Posterior vena cava (tissue), 2 donors: ENCODE results near the gene NLRP13. TPM values are rescaled to one million over a fixed set of nuclear protein-coding genes. Genes with fewer than 3 reads are reported as not detected.
"Not testable (repeated sequence)": the region's sequence is repeated elsewhere in the genome, so short reads cannot be mapped to it uniquely, and the experiment has no call there.

Source experiments
- DNase-seq: peaks from one replicate; pipeline ENCODE4 v3.0.0-alpha.2; 2020; ENCODE audit warnings: low spot score
- intact Hi-C, 2 donors: fragments of 100-400 bp; cut with DNase I; formaldehyde crosslinking; loops; one replicate each; pipeline versions ENCODE4 v1.14.1 to v1.14.2; 2022 to 2023
- long read RNA-seq, 2 donors: library from polyadenylated mRNA; unstranded; transcript quantifications; one replicate each; pipeline ENCODE4 v2.0.0, GENCODE V29; 2020 to 2021
- total RNA-seq, 2 donors: library from RNA; stranded (reverse); fragmentation: NEBNext Ultra II Directional; extraction: Animal tissue kit (Norgen Biotek cat#: 25700); gene quantifications; one replicate each; pipeline ENCODE4 v1.2.1, GENCODE V29; 2021
- donor health status: DM: yes; HTN: yes; CAD: no.
- donor health status: DM: yes; HTN: yes; CAD: no.

The NLRP13 gene, protein sequence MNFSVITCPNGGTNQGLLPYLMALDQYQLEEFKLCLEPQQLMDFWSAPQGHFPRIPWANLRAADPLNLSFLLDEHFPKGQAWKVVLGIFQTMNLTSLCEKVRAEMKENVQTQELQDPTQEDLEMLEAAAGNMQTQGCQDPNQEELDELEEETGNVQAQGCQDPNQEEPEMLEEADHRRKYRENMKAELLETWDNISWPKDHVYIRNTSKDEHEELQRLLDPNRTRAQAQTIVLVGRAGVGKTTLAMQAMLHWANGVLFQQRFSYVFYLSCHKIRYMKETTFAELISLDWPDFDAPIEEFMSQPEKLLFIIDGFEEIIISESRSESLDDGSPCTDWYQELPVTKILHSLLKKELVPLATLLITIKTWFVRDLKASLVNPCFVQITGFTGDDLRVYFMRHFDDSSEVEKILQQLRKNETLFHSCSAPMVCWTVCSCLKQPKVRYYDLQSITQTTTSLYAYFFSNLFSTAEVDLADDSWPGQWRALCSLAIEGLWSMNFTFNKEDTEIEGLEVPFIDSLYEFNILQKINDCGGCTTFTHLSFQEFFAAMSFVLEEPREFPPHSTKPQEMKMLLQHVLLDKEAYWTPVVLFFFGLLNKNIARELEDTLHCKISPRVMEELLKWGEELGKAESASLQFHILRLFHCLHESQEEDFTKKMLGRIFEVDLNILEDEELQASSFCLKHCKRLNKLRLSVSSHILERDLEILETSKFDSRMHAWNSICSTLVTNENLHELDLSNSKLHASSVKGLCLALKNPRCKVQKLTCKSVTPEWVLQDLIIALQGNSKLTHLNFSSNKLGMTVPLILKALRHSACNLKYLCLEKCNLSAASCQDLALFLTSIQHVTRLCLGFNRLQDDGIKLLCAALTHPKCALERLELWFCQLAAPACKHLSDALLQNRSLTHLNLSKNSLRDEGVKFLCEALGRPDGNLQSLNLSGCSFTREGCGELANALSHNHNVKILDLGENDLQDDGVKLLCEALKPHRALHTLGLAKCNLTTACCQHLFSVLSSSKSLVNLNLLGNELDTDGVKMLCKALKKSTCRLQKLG
- not detected for total RNA-seq
- long read RNA-seq, donor 1: 0 reads
- long read RNA-seq, donor 2: 0 reads

GRCh38 chr19:55931936-55932386 is at the start of gene NLRP13:
NLRP13 (minus strand) TSS chr19:55932336; CDS start chr19:55932311, 25 bp downstream.
- intact Hi-C loops: no loop called here
- no peak for DNase-seq

DNA sequence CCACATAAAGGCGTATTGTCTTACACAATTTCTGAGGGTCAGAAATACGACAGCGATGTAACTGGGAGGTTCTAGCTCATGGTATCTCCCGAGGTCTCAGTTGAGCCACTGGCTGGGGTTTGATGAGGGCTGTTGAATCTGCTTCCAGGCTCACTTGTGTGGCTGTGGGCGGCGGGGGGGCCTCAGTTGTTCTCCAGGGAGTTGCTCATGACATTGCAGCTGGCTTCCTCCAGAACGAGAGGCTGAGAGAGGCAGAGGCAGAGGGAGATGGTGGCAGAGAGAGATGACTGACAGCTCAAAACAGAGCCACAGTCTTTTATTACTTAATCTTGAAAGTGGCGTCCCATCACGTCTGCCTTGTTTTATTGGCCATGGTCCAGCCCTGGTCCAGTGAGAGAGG is 48.3 kb upstream of the NLRP13 start:
- intact Hi-C loops: no loop called here
- DNase-seq: no peak

GRCh38 chr19:55973982-55974381 is 41.8 kb upstream of the NLRP13 start:
- intact Hi-C loops: no loop called here
- DNase-seq: no peak

- intact Hi-C loops: no loop called here
- no peak for DNase-seq
Observed at GRCh38 chr19:55962186-55962585, 30.1 kb upstream of the NLRP13 start.

GRCh38 chr19:55959996-55960675 is 28.0 kb upstream of the NLRP13 start:
- no peak for DNase-seq
- intact Hi-C loops: no loop called here

- intact Hi-C loops: no loop called here
- no peak for DNase-seq
Observed at GRCh38 chr19:55958356-55958755, 26.2 kb upstream of the NLRP13 start.

- no peak for DNase-seq
- intact Hi-C loops: no loop called here
Observed at GRCh38 chr19:55956431-55956830, 24.3 kb upstream of the NLRP13 start.

DNA sequence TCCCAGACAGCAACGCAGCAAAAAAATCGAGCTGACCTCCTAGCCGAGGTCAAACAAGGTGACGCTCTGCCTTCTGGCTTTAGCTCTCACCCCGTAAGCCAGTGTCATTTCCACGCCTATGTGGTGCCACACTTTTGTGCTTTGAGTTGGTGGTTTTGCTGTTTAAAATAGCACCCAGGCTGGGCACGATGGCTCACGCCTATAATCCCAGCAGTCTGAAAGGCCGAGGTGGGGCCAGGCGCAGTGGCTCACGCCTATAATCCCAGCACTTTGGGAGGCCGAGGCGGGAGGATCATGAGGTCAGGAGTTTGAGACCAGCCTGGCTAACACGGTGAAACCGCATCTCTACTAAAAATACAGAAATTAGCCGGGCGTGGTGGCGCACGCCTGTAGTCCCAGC is 18.4 kb upstream of the NLRP13 start:
- DNase-seq, intact Hi-C loops: not testable (repeated sequence)

DNA sequence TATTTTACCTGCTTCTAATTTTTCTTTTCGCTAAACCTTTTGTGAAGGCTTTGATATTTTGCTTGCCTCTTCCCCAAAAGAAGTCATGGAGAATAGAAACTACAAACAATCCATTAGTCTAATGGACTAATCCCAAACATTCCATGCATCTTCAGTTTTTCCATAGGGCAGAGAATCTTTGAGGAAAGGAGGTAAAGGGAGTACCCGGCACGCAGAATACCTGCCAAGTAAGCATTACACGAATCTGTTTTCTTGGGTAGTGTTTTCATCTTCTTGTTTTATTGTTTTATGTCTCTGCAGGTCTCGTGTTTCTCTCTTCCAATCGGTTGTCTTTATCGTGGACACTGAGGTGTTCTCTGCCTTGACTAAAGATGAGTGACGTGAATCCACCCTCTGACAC is 15.4 kb upstream of the NLRP13 start, which contains the start of gene NLRP8:
Gene NLRP8 (plus strand): TSS at position 301 of the 400 bp plus-strand sequence.
- intact Hi-C loops: no loop called here
- no peak for DNase-seq

GRCh38 chr19:55940306-55940705 is 8.2 kb upstream of the NLRP13 start:
- intact Hi-C loops: no loop called here
- no peak for DNase-seq

DNA sequence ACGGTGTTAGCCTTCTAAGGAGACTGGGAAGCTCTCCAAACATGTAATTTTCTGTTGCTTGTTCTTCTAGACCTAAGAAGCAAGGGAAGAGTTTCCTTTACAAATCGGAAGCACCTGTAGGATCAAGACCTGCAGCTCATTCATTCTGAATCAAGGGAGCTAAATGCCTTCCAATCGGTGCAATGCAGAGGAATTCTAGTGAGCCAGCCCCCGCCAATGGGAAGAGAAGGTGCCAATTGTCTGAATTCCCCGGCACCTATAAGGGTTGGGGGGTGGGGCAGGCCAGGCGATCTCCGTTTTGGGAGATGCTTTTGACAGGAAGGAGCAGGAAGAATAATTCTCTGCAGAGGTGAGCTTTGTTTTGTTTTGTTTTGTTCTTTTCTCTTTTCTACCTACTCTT is 7.1 kb upstream of the NLRP13 start:
- DNase-seq: no peak
- intact Hi-C loops: no loop called here

- DNase-seq: no peak
- intact Hi-C loops: no loop called here
Observed at GRCh38 chr19:55935206-55935605, 3.1 kb upstream of the NLRP13 start.

- DNase-seq: no peak
- intact Hi-C loops: no loop called here
Observed at GRCh38 chr19:55930996-55931515, 1.1 kb downstream of the NLRP13 start.

DNA sequence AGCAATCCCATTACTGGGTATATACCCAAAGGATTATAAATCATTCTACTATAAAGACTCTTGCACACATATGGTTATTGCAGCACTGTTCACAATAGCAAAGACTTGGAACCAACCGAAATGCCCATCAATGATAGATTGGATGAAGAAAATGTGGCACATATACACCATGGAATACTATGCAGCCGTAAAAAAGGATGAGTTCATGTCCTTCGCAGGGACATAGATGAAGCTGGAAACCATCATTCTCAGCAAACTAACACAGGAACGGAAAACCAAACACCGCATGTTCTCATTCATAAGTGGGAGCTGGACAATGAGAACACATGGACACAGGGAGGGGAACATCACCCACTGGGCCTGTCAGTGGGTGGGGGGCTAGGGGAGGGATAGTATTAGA is 2.9 kb downstream of the NLRP13 start:
- intact Hi-C loops, DNase-seq: not testable (repeated sequence)

GRCh38 chr19:55927991-55928390 is 4.1 kb downstream of the NLRP13 start:
- intact Hi-C loops: no loop called here
- DNase-seq: no peak

GRCh38 chr19:55923556-55923955 is 8.6 kb downstream of the NLRP13 start:
- no peak for DNase-seq
- intact Hi-C loops: no loop called here

DNA sequence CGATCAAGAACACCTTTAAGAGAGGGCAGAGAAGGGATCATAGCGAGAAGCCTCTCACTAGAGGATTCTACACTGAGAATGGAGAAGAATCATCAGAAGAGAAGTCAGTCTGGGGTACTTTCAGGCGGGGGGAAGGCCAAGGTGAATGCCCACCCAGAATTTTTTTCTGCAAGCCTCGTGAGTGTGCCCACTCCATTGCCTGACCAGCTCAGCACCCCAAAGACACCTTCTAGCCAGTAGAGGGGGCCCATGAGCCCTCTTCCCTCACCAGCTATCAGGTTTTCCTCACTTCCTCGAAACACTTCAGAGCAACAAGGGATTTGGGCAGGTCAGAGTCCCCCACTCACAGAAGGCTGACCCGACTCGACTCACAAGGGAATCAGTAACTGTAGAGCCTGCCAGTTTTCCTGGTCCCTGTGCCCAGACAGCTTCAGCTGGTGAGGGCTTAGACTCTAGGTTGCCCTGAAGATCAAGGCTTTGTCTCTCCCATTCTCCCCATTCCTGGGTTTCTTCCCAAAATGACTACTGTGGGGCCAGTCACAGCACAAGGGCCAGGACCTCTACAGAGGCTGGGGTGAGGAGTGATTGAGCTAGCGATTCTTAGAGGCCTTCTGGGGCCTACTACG is 18.4 kb downstream of the NLRP13 start:
- DNase-seq: no peak
- intact Hi-C loops: no loop called here

DNA sequence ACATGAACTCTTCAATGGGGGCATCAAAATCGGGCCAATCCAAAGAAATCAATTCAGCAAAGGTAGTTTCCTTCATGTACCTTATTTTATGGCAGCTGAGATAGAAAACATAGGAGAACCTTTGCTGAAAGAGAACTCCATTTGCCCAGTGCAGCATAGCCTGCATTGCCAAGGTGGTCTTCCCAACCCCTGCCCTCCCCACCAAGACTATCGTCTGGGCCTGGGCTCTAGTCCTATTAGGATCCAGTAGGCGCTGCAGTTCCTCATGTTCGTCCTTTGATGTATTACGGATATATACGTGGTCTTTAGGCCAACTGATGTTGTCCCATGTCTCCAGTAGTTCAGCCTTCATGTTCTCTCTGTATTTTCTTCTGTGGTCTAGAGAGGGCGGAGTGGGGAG is 19.2 kb downstream of the NLRP13 start:
- intact Hi-C loops: no loop called here
- no peak for DNase-seq

DNA sequence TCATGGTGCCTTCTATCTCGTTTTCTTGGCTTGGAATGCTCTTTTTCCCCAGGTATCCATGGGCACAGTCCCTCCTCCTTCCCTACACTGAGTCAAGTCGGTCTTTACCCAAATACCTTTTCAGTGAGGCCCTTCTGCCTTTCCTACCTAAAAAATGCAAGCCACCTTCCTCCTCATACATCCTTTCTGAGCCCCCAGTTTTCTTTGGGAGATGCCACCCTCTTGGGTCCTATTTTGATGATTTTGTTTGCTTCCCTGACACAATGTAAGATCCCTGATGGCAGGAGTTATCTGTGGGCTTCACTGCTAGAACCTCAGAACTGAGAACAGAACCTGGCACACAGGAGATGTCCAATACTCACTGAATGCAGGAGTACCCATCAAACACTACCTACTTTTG is 22.3 kb downstream of the NLRP13 start:
- intact Hi-C loops: no loop called here
- DNase-seq: no peak
